ENCODE results near the gene EPDR1. TPM values are rescaled to one million over a fixed set of nuclear protein-coding genes. Genes with fewer than 3 reads are reported as not detected.

The EPDR1 gene
- 20.6 TPM for polyA plus RNA-seq (2013, experiment 1 of 4)
- 17.6 TPM for polyA plus RNA-seq (2013, experiment 2 of 4)
- polyA plus RNA-seq (2013, experiment 3 of 4), result 11.9 TPM
- 14.9 TPM for polyA plus RNA-seq (2013, experiment 4 of 4)

DNA sequence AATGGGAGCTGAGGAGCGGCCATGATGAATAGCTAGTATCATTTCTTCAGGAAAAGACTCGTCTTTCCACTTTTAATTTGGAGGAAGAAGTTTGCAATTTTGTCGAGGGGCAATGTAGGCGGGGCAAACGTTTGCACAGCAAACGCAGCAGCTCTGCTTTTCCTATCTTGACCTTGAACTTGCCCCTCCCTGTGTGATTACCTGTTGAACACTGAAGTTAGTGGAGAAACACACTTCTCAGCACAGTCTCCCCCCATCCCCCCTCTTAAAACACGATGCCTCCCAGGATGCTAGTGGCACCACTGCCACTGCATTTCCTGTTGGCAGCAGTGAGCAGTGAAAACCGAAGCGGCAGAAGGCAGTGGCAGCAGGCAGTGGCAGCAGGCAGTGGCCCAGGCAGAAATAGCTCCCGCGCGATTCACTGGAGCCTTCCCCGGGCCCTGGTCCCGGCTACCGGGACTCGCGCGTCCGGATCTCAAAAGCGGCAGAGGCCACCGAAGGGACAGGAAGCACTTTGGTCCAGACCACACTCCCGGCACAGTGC is at the start of gene EPDR1:
Gene EPDR1, plus strand, starts transcription at position 336 of the 544 bp plus-strand sequence. CDS start 300 bp downstream, outside the sequence.
- Histone ChIP-seq H3K4me1 (ENCODE audit: control insufficient read depth, insufficient read depth, low read length) (no peaks in the 10 kb centered on the region), H3K27ac (ENCODE audit: insufficient read depth, low read depth, low read length, poor library complexity, severe bottlenecking) (no peak within 1 kb of the TSS), H3K4me3 (ENCODE audit: insufficient read depth, low read depth, low read length) (peak within 1 kb of the TSS; percentile 70), H3K9me3 (ENCODE audit: control insufficient read depth, low read length) (no peaks in the 10 kb centered on the region), H3K27me3 (ENCODE audit: control insufficient read depth, insufficient read depth, low read length, poor library complexity, severe bottlenecking) (peaks cover 50% of the 10 kb centered on the region), H3K36me3 (ENCODE audit: control insufficient read depth, insufficient read depth, low read length) (no peaks in the 10 kb centered on the region)
- 15 to 19% methylated on average over 22 of the region's 22 CpGs for WGBS, 2 experiments

DNA sequence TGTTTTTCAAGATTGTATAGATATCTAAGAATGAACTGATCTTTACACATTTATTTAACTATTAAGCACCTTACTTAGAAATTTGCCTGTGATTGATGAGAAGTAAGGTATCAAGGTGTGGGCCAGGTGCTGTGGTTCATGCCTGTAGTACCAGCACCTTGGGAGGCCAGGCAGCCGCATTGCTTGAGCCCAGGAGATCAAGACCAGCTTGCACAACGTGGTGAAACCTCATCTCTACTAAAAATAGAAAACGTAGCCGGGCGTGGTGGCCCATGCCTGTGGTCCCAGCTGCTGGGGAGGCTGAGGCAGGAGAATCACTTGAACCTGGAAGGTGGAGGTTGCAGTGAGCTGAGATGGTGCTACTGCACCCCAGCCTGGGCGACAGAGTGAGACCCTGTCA is 38.4 kb upstream of the EPDR1 start:
- Histone ChIP-seq H3K4me3 (ENCODE audit: insufficient read depth, low read depth, low read length) (no peak overlapping the region), H3K36me3 (ENCODE audit: control insufficient read depth, insufficient read depth, low read length) (no peaks in the 10 kb centered on the region), H3K27me3 (ENCODE audit: control insufficient read depth, insufficient read depth, low read length, poor library complexity, severe bottlenecking) (no peaks in the 10 kb centered on the region), H3K4me1 (ENCODE audit: control insufficient read depth, insufficient read depth, low read length) (no peaks in the 10 kb centered on the region), H3K9me3 (ENCODE audit: control insufficient read depth, low read length) (no peaks in the 10 kb centered on the region), H3K27ac (ENCODE audit: insufficient read depth, low read depth, low read length, poor library complexity, severe bottlenecking) (no peak overlapping the region)
- 85 to 90% methylated on average over 6 of the region's 6 CpGs for WGBS, 2 experiments

- Histone ChIP-seq H3K36me3 (ENCODE audit: control insufficient read depth, insufficient read depth, low read length) (no peaks in the 10 kb centered on the region), H3K27me3 (ENCODE audit: control insufficient read depth, insufficient read depth, low read length, poor library complexity, severe bottlenecking) (no peaks in the 10 kb centered on the region), H3K9me3 (ENCODE audit: control insufficient read depth, low read length) (no peaks in the 10 kb centered on the region), H3K4me3 (ENCODE audit: insufficient read depth, low read depth, low read length) (no peak overlapping the region), H3K4me1 (ENCODE audit: control insufficient read depth, insufficient read depth, low read length) (no peaks in the 10 kb centered on the region), H3K27ac (ENCODE audit: insufficient read depth, low read depth, low read length, poor library complexity, severe bottlenecking) (no peak overlapping the region)
Observed at GRCh38 chr7:37893359-37893758, 27.1 kb upstream of the EPDR1 start.

- H3K9me3 ChIP-seq (ENCODE audit: control insufficient read depth, low read length), result no peaks in the 10 kb centered on the region
- no peaks in the 10 kb centered on the region for H3K36me3 ChIP-seq (ENCODE audit: control insufficient read depth, insufficient read depth, low read length)
- no peaks in the 10 kb centered on the region for H3K27me3 ChIP-seq (ENCODE audit: control insufficient read depth, insufficient read depth, low read length, poor library complexity, severe bottlenecking)
- WGBS, 2 experiments, result 90 to 93% methylated on average over 1 to 3 of the region's 3 CpGs
- no peak overlapping the region for H3K27ac ChIP-seq (ENCODE audit: insufficient read depth, low read depth, low read length, poor library complexity, severe bottlenecking)
- no peak overlapping the region for H3K4me3 ChIP-seq (ENCODE audit: insufficient read depth, low read depth, low read length)
- no peaks in the 10 kb centered on the region for H3K4me1 ChIP-seq (ENCODE audit: control insufficient read depth, insufficient read depth, low read length)
Observed at GRCh38 chr7:37894671-37895070, 25.8 kb upstream of the EPDR1 start.

GRCh38 chr7:37899712-37900247 is 20.7 kb upstream of the EPDR1 start:
- Histone ChIP-seq H3K9me3 (ENCODE audit: control insufficient read depth, low read length) (no peaks in the 10 kb centered on the region), H3K4me3 (ENCODE audit: insufficient read depth, low read depth, low read length) (no peak overlapping the region), H3K4me1 (ENCODE audit: control insufficient read depth, insufficient read depth, low read length) (no peaks in the 10 kb centered on the region), H3K27me3 (ENCODE audit: control insufficient read depth, insufficient read depth, low read length, poor library complexity, severe bottlenecking) (no peaks in the 10 kb centered on the region), H3K36me3 (ENCODE audit: control insufficient read depth, insufficient read depth, low read length) (no peaks in the 10 kb centered on the region), H3K27ac (ENCODE audit: insufficient read depth, low read depth, low read length, poor library complexity, severe bottlenecking) (no peak overlapping the region)
- 79 to 84% methylated on average over 3 of the region's 3 CpGs for WGBS, 2 experiments

DNA sequence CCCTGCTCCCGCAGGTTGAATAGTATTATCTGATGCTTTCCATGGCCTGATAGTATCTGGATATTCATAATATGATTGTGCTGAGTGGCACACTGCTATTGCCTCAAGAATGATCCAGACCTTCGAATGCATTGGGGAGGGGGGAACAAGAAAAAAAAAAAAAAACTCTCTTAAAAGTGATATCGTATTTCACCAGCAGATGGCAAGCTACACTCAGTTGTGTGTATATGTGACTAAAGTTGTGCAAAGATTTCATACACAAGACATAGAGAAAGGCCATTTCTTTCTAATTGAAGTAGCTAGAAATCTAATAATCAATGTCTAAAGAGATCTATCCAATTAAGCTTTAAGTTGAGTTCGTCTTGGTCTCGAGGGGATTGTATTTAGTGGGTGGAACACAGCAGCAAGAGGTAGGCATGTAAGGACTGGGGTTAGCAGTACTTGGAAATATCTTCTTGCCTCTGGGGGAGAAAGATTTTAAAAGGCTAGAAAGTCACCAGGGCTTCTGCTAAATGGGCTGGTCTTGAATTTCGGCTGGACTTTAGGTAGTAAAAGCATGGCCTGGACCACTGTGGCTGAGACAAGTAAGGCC is 19.1 kb upstream of the EPDR1 start:
- 36 to 52% methylated on average over 4 to 6 of the region's 6 CpGs for WGBS, 2 experiments
- H3K27ac ChIP-seq (ENCODE audit: insufficient read depth, low read depth, low read length, poor library complexity, severe bottlenecking), result no peak overlapping the region

GRCh38 chr7:37901890-37902524 is 18.4 kb upstream of the EPDR1 start:
- no peak overlapping the region for H3K27ac ChIP-seq (ENCODE audit: insufficient read depth, low read depth, low read length, poor library complexity, severe bottlenecking)
- no peaks in the 10 kb centered on the region for H3K4me1 ChIP-seq (ENCODE audit: control insufficient read depth, insufficient read depth, low read length)
- H3K4me3 ChIP-seq (ENCODE audit: insufficient read depth, low read depth, low read length), result no peak overlapping the region
- no peaks in the 10 kb centered on the region for H3K9me3 ChIP-seq (ENCODE audit: control insufficient read depth, low read length)
- WGBS, 2 experiments, result 91 to 94% methylated on average over 2 of the region's 2 CpGs
- no peaks in the 10 kb centered on the region for H3K27me3 ChIP-seq (ENCODE audit: control insufficient read depth, insufficient read depth, low read length, poor library complexity, severe bottlenecking)
- no peaks in the 10 kb centered on the region for H3K36me3 ChIP-seq (ENCODE audit: control insufficient read depth, insufficient read depth, low read length)

More for the DNA sequence above, 19.1 kb upstream of the EPDR1 start:
- H3K4me1 ChIP-seq (ENCODE audit: control insufficient read depth, insufficient read depth, low read length), result no peaks in the 10 kb centered on the region
- H3K27me3 ChIP-seq (ENCODE audit: control insufficient read depth, insufficient read depth, low read length, poor library complexity, severe bottlenecking), result no peaks in the 10 kb centered on the region
- no peaks in the 10 kb centered on the region for H3K9me3 ChIP-seq (ENCODE audit: control insufficient read depth, low read length)
- no peaks in the 10 kb centered on the region for H3K36me3 ChIP-seq (ENCODE audit: control insufficient read depth, insufficient read depth, low read length)
- no peak overlapping the region for H3K4me3 ChIP-seq (ENCODE audit: insufficient read depth, low read depth, low read length)

- no peaks in the 10 kb centered on the region for H3K36me3 ChIP-seq (ENCODE audit: control insufficient read depth, insufficient read depth, low read length)
- H3K4me1 ChIP-seq (ENCODE audit: control insufficient read depth, insufficient read depth, low read length), result no peaks in the 10 kb centered on the region
- no peak overlapping the region for H3K4me3 ChIP-seq (ENCODE audit: insufficient read depth, low read depth, low read length)
- H3K27me3 ChIP-seq (ENCODE audit: control insufficient read depth, insufficient read depth, low read length, poor library complexity, severe bottlenecking), result no peaks in the 10 kb centered on the region
- H3K9me3 ChIP-seq (ENCODE audit: control insufficient read depth, low read length), result no peaks in the 10 kb centered on the region
- no peak overlapping the region for H3K27ac ChIP-seq (ENCODE audit: insufficient read depth, low read depth, low read length, poor library complexity, severe bottlenecking)
- 96 to 100% methylated on average over 1 of the region's 1 CpG for WGBS, 2 experiments
Observed at GRCh38 chr7:37908221-37908788, 12.1 kb upstream of the EPDR1 start.

- Histone ChIP-seq H3K27me3 (ENCODE audit: control insufficient read depth, insufficient read depth, low read length, poor library complexity, severe bottlenecking) (peaks cover 34% of the 10 kb centered on the region), H3K36me3 (ENCODE audit: control insufficient read depth, insufficient read depth, low read length) (no peaks in the 10 kb centered on the region), H3K9me3 (ENCODE audit: control insufficient read depth, low read length) (no peaks in the 10 kb centered on the region), H3K4me3 (ENCODE audit: insufficient read depth, low read depth, low read length) (no peak overlapping the region), H3K27ac (ENCODE audit: insufficient read depth, low read depth, low read length, poor library complexity, severe bottlenecking) (no peak overlapping the region), H3K4me1 (ENCODE audit: control insufficient read depth, insufficient read depth, low read length) (no peaks in the 10 kb centered on the region)
- 75 to 76% methylated on average over 2 of the region's 2 CpGs for WGBS, 2 experiments
Observed at GRCh38 chr7:37912756-37913155, 7.7 kb upstream of the EPDR1 start.

- H3K4me1 ChIP-seq (ENCODE audit: control insufficient read depth, insufficient read depth, low read length), result no peaks in the 10 kb centered on the region
- no peaks in the 10 kb centered on the region for H3K36me3 ChIP-seq (ENCODE audit: control insufficient read depth, insufficient read depth, low read length)
- 70 to 86% methylated on average over 5 of the region's 5 CpGs for WGBS, 2 experiments
- H3K9me3 ChIP-seq (ENCODE audit: control insufficient read depth, low read length), result no peaks in the 10 kb centered on the region
- peaks cover 60% of the 10 kb centered on the region for H3K27me3 ChIP-seq (ENCODE audit: control insufficient read depth, insufficient read depth, low read length, poor library complexity, severe bottlenecking)
- H3K4me3 ChIP-seq (ENCODE audit: insufficient read depth, low read depth, low read length), result no peak overlapping the region
- H3K27ac ChIP-seq (ENCODE audit: insufficient read depth, low read depth, low read length, poor library complexity, severe bottlenecking), result no peak overlapping the region
Observed at GRCh38 chr7:37915438-37915837, 5.0 kb upstream of the EPDR1 start.
